HepG2 (cell line): Measurements from ENCODE around the gene CDH12.

Experiments used
- CEBPB ChIP-seq: IDR thresholded peaks from 2 replicates; pipeline ENCODE4 v1.6.1; 2011; ENCODE audit warnings: low read depth, low read length, improper control_type of control experiment, borderline replicate concordance
- CEBPG ChIP-seq: IDR thresholded peaks from 2 replicates; pipeline ENCODE4 v1.6.1; 2016
- NR3C1 ChIP-seq: sonication (generic); formaldehyde crosslinking; IDR thresholded peaks from 2 replicates; pipeline ENCODE4 v1.4.0; 2020; ENCODE audit warnings: missing genetic modification reagents
- TAF1 ChIP-seq: sonication (generic); formaldehyde crosslinking; IDR thresholded peaks from 2 replicates; pipeline ENCODE4 v1.4.0; 2020; ENCODE audit warnings: missing genetic modification reagents
- ZNF629 ChIP-seq: sonication (generic); formaldehyde crosslinking; conservative IDR thresholded peaks from 2 replicates; pipeline ENCODE4 v1.5.0; 2020; ENCODE audit warnings: missing genetic modification reagents
- TF ChIP-seq, protein P1 (sequence below): IDR thresholded peaks from 2 replicates; pipeline ENCODE4 v1.6.1; 2012; ENCODE audit warnings: low read depth, low read length, improper control_type of control experiment

DNA sequence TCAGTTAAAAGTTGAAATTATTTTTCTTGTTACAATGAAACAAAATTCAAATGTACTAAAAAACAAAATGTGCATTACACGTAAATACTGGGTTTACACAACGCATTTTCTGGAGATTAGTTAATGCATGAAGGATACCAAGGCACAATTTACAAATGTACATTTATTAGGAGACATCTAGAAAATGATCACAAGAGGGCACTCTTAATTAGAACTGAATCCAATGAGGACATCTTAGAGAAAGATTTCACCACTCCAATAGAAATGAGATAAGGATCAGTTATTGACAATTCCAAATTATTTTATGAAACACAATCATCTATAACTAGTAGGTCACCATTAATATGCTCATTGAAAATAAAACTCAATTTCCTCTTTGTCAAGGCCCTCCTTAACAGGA is 36.6 kb upstream of the CDH12 start:
- no peak for TF ChIP-seq CEBPG (CRISPR knock-in tag)
- TF ChIP-seq, protein P1, sequence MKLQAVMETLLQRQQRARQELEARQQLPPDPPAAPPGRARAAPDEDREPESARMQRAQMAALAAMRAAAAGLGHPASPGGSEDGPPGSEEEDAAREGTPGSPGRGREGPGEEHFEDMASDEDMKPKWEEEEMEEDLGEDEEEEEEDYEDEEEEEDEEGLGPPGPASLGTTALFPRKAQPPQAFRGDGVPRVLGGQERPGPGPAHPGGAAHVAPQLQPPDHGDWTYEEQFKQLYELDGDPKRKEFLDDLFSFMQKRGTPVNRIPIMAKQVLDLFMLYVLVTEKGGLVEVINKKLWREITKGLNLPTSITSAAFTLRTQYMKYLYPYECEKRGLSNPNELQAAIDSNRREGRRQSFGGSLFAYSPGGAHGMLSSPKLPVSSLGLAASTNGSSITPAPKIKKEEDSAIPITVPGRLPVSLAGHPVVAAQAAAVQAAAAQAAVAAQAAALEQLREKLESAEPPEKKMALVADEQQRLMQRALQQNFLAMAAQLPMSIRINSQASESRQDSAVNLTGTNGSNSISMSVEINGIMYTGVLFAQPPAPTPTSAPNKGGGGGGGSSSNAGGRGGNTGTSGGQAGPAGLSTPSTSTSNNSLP, result no peak
- TF ChIP-seq TAF1, result no peak
- no peak for TF ChIP-seq ZNF629
- no peak for TF ChIP-seq CEBPB
- TF ChIP-seq NR3C1 (CRISPR knock-in tag), result no peak
